ENCODE results near the gene MAPK10. TPM values are rescaled to one million over a fixed set of nuclear protein-coding genes. Genes with fewer than 3 reads are reported as not detected.

Gene MAPK10
- total RNA-seq, 6 donors from 2014 or later: 11.1 to 89.1 (median 29.5) TPM

GRCh38 chr4:86242677-86243076 is 117.2 kb downstream of the MAPK10 start:
- Histone ChIP-seq H3K27ac (no peak overlapping the region), H3K27me3 (no peaks in the 10 kb centered on the region), H3K4me3 (no peak overlapping the region), H3K36me3 (no peaks in the 10 kb centered on the region), H3K9me3 (peaks cover 0 to 4% (median under 1%) of the 10 kb centered on the region in 4 donors), H3K4me1 (no peaks in the 10 kb centered on the region)
- 93 to 100% methylated on average over 4 to 12 of the region's 14 CpGs for WGBS, 2 donors
- ATAC-seq (ENCODE audit: low FRiP score in 2 of 2) (no peak), DNase-seq (no peak)
- TF ChIP-seq EP300 (IDR thresholded peaks at IDR 0.05) (no peak), POLR2A (IDR thresholded peaks at IDR 0.05) (no peak), POLR2AphosphoS5 (IDR thresholded peaks at IDR 0.05) (no peak), CTCF (IDR thresholded peaks at IDR 0.05) (no peak)

GRCh38 chr4:86235549-86235948 is 124.3 kb downstream of the MAPK10 start:
- ATAC-seq (ENCODE audit: low FRiP score in 2 of 2): no peak
- H3K27ac ChIP-seq: no peak overlapping the region
- 79 to 85% methylated on average over 5 of the region's 5 CpGs for WGBS, 2 donors
- no peak for TF ChIP-seq EP300 (IDR thresholded peaks at IDR 0.05)
- no peak for TF ChIP-seq POLR2A (IDR thresholded peaks at IDR 0.05)
- no peak for TF ChIP-seq CTCF (IDR thresholded peaks at IDR 0.05)
- no peak for TF ChIP-seq POLR2AphosphoS5 (IDR thresholded peaks at IDR 0.05)
- H3K4me1 ChIP-seq: no peaks in the 10 kb centered on the region
- H3K36me3 ChIP-seq: no peaks in the 10 kb centered on the region
- no peaks in the 10 kb centered on the region for H3K27me3 ChIP-seq
- peaks cover 0 to 4% (median 1%) of the 10 kb centered on the region in 4 donors for H3K9me3 ChIP-seq
- no peak for DNase-seq
- H3K4me3 ChIP-seq: no peak overlapping the region

- Histone ChIP-seq H3K27ac (no peak overlapping the region), H3K27me3 (no peaks in the 10 kb centered on the region), H3K4me1 (no peaks in the 10 kb centered on the region), H3K9me3 (peaks cover 0 to 4% (median 1%) of the 10 kb centered on the region in 4 donors), H3K36me3 (no peaks in the 10 kb centered on the region), H3K4me3 (no peak overlapping the region)
- WGBS, 2 donors: 33 to 52% methylated on average over 1 of the region's 1 CpG
- DNase-seq (no peak), ATAC-seq (ENCODE audit: low FRiP score in 2 of 2) (no peak)
- TF ChIP-seq EP300 (IDR thresholded peaks at IDR 0.05) (no peak), POLR2A (IDR thresholded peaks at IDR 0.05) (no peak), POLR2AphosphoS5 (IDR thresholded peaks at IDR 0.05) (no peak), CTCF (IDR thresholded peaks at IDR 0.05) (no peak)
These were observed 126.2 kb downstream of the MAPK10 start for GRCh38 chr4:86233681-86234080.

- no peaks in the 10 kb centered on the region for H3K27me3 ChIP-seq
- 78 to 85% methylated on average over 3 of the region's 3 CpGs for WGBS, 2 donors
- H3K27ac ChIP-seq: no peak overlapping the region
- H3K4me1 ChIP-seq: no peaks in the 10 kb centered on the region
- peaks cover 0 to 2% (median under 1%) of the 10 kb centered on the region in 4 donors for H3K9me3 ChIP-seq
- TF ChIP-seq POLR2A (IDR thresholded peaks at IDR 0.05): no peak
- no peak for TF ChIP-seq POLR2AphosphoS5 (IDR thresholded peaks at IDR 0.05)
- TF ChIP-seq CTCF (IDR thresholded peaks at IDR 0.05): no peak
- no peak for TF ChIP-seq EP300 (IDR thresholded peaks at IDR 0.05)
- no peaks in the 10 kb centered on the region for H3K36me3 ChIP-seq
- ATAC-seq (ENCODE audit: low FRiP score in 2 of 2) (no peak), DNase-seq (no peak)
- H3K4me3 ChIP-seq: no peak overlapping the region
These were observed 126.8 kb downstream of the MAPK10 start for GRCh38 chr4:86233090-86233489.

- ATAC-seq (ENCODE audit: low FRiP score in 2 of 2): peak in 1 of 2 donors; percentile 12
- Histone ChIP-seq H3K4me1 (no peaks in the 10 kb centered on the region), H3K4me3 (no peak overlapping the region), H3K27ac (no peak overlapping the region), H3K9me3 (peaks cover 0 to 3% (median 0%) of the 10 kb centered on the region in 4 donors), H3K27me3 (no peaks in the 10 kb centered on the region), H3K36me3 (no peaks in the 10 kb centered on the region)
- DNase-seq: no peak
- TF ChIP-seq CTCF (IDR thresholded peaks at IDR 0.05) (peak in 1 of 6 experiments; percentile 12), EP300 (IDR thresholded peaks at IDR 0.05) (no peak)
- WGBS, 2 donors: 39 to 72% methylated on average over 3 of the region's 3 CpGs
These were observed 136.4 kb downstream of the MAPK10 start for GRCh38 chr4:86223472-86223871.
